ENCODE data around the gene NPIPA8.
"Not testable (repeated sequence)": the region's sequence is repeated elsewhere in the genome, so short reads cannot be mapped to it uniquely, and the experiment has no call there.

Gene NPIPA8

DNA sequence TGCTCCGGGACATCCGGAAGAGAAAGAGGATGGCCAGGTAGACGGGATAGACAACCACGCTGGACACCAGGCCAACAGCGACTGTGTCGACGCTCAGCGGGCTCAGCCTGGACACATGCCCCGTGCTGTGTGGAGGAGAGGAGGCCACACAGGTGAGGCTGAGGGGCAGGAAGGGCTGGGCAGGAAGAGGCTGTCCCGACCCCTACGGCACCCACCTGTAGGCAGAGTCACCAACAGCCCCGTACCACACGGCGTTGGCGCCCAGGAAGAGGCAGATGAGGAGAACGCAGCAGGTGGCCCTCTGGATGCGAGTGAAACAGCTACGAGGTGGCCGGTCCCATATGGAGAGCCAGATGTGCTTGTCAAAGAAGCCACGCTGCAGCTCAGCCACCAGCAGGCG, at the start of gene NPIPA8:
Gene NPIPA8 (minus strand): TSS at position 101 of the 400 bp plus-strand sequence. CDS start 4,074 bp downstream, outside the sequence.
- H3K27me3 ChIP-seq (ENCODE audit: control insufficient read depth in 2 of 2, insufficient read depth in 2 of 2, low read length in 2 of 2); H3K4me3 ChIP-seq (ENCODE audit: low read length in 2 of 2); H3K27ac ChIP-seq (ENCODE audit: low read depth in 2 of 2, low read length in 2 of 2); H3K9ac ChIP-seq (ENCODE audit: low read depth in 1 of 2, low read length in 2 of 2); H3K4me1 ChIP-seq (ENCODE audit: control insufficient read depth in 2 of 2, insufficient read depth in 2 of 2, low read length in 2 of 2); H3K9me3 ChIP-seq (ENCODE audit: control insufficient read depth in 2 of 2, low read length in 2 of 2); H3K36me3 ChIP-seq (ENCODE audit: control insufficient read depth in 2 of 2, insufficient read depth in 2 of 2, low read length in 2 of 2): not testable (repeated sequence)

DNA sequence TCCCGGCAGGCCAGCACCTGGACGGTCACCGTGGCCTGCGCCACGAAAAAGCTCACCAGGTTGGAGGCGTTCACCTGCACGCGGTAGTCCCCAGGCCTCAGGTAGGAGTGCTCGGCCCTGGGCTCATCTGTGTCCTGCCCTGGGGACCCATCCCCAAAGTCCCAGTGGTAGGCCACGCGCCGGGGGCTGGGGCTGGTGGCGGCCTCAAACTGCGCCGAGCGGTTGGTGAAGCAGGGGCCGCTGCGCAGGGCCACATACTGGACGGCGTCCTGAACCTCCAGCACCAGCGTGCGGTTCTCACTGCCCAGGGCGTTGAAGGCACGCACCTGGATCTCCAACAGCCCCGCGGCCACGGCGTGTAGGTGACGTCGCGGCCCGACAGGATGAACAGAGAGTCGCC, 48.7 kb upstream of the NPIPA8 start:
- H3K27ac ChIP-seq (ENCODE audit: low read depth in 2 of 2, low read length in 2 of 2); H3K27me3 ChIP-seq (ENCODE audit: control insufficient read depth in 2 of 2, insufficient read depth in 2 of 2, low read length in 2 of 2); H3K9ac ChIP-seq (ENCODE audit: low read depth in 1 of 2, low read length in 2 of 2); H3K4me1 ChIP-seq (ENCODE audit: control insufficient read depth in 2 of 2, insufficient read depth in 2 of 2, low read length in 2 of 2); H3K9me3 ChIP-seq (ENCODE audit: control insufficient read depth in 2 of 2, low read length in 2 of 2); H3K36me3 ChIP-seq (ENCODE audit: control insufficient read depth in 2 of 2, insufficient read depth in 2 of 2, low read length in 2 of 2); H3K4me3 ChIP-seq (ENCODE audit: low read length in 2 of 2): not testable (repeated sequence)

DNA sequence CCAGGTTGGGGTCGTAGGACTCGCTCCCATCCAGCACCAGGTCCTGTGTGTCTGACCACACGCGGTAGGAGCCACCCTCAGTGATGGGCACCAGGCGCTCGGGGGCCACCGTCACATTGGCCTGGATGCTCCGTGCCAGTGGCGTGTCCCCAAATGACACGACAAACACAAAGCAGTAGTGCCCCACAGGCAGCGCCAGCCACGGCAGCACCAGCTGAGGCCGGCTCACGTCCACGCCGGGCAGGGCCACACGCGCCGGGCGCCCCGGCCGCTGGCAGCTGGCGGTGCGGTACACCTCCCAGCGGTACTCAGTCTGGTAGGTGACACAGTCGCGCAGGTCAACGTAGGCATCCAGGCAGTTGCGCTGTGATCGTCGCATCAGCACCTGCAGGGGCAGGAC, 48.3 kb upstream of the NPIPA8 start:
- not testable (repeated sequence) for H3K27ac ChIP-seq (ENCODE audit: low read depth in 2 of 2, low read length in 2 of 2)

DNA sequence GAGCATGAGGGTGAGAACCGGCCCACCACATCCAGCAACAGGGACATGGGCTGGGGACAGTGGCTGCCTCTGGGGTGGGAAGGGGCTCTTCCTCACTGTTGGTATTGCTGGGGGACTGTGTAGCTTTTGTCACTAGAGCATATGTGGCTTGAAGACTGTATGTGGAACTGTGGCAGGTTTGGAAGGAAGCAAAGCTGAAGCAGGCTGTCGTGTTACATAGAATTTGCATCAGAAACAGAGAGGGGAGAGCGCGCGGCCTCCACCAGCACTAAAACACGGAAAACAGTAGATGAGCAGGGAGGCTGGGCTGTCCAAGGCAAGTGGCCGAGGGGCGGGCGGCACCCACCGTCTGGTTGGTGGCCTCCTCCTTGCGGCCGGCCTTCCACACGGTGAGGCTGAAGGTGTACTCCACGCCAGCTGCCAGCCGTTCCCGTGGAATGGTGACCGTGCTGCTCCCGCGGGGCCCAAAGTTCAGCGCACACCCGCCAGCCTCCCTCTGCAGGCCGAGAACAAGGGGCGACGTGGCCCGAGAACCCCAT, 47.6 kb upstream of the NPIPA8 start:
- not testable (repeated sequence) for H3K9ac ChIP-seq (ENCODE audit: low read depth in 1 of 2, low read length in 2 of 2); H3K4me3 ChIP-seq (ENCODE audit: low read length in 2 of 2); H3K27ac ChIP-seq (ENCODE audit: low read depth in 2 of 2, low read length in 2 of 2); H3K27me3 ChIP-seq (ENCODE audit: control insufficient read depth in 2 of 2, insufficient read depth in 2 of 2, low read length in 2 of 2); H3K36me3 ChIP-seq (ENCODE audit: control insufficient read depth in 2 of 2, insufficient read depth in 2 of 2, low read length in 2 of 2); H3K4me1 ChIP-seq (ENCODE audit: control insufficient read depth in 2 of 2, insufficient read depth in 2 of 2, low read length in 2 of 2); H3K9me3 ChIP-seq (ENCODE audit: control insufficient read depth in 2 of 2, low read length in 2 of 2)

More for the DNA sequence above, 48.3 kb upstream of the NPIPA8 start:
- not testable (repeated sequence) for H3K4me3 ChIP-seq (ENCODE audit: low read length in 2 of 2); H3K36me3 ChIP-seq (ENCODE audit: control insufficient read depth in 2 of 2, insufficient read depth in 2 of 2, low read length in 2 of 2); H3K4me1 ChIP-seq (ENCODE audit: control insufficient read depth in 2 of 2, insufficient read depth in 2 of 2, low read length in 2 of 2); H3K27me3 ChIP-seq (ENCODE audit: control insufficient read depth in 2 of 2, insufficient read depth in 2 of 2, low read length in 2 of 2); H3K9ac ChIP-seq (ENCODE audit: low read depth in 1 of 2, low read length in 2 of 2); H3K9me3 ChIP-seq (ENCODE audit: control insufficient read depth in 2 of 2, low read length in 2 of 2)

DNA sequence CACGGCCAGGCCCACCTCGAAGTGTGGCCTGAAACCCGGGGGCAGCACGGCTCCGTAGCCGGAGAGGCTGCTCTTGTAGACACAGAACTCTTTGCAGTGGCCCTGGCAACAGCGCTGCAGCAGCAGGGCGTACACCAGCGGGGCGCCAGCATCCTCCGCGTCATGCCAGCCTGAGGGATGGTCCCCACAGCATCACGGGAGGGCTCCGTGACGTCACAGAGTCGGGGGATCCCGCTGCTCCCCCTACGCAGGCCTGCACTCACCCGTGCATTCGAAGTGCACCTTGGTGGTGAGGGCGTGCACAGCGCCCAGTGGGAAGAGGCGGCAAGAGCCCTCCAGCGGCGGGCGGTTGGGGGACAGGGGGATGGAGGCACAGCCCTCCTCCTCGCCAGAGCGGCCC, 46.2 kb upstream of the NPIPA8 start:
- H3K27me3 ChIP-seq (ENCODE audit: control insufficient read depth in 2 of 2, insufficient read depth in 2 of 2, low read length in 2 of 2); H3K4me1 ChIP-seq (ENCODE audit: control insufficient read depth in 2 of 2, insufficient read depth in 2 of 2, low read length in 2 of 2); H3K27ac ChIP-seq (ENCODE audit: low read depth in 2 of 2, low read length in 2 of 2); H3K9me3 ChIP-seq (ENCODE audit: control insufficient read depth in 2 of 2, low read length in 2 of 2); H3K4me3 ChIP-seq (ENCODE audit: low read length in 2 of 2); H3K9ac ChIP-seq (ENCODE audit: low read depth in 1 of 2, low read length in 2 of 2); H3K36me3 ChIP-seq (ENCODE audit: control insufficient read depth in 2 of 2, insufficient read depth in 2 of 2, low read length in 2 of 2): not testable (repeated sequence)

DNA sequence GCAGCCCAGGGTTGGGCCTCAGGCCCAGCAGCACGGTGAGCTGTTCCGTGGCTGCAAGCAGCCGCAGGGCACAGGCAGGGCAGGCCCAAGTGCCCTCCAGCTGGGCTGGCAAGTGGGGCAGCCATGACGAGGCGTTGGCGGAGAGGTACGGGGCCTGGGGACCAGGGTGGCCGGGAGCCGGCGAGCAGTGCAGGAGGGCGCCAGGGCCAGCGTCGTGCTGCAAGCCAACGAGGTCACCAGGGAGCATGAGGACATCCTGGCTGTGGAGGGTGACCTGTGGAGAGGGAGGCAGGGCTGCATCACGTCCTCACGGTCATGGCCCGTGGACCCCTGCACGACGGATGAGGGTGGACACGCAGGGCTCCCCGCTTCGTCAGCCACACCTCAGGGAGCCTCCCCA, 11.2 kb upstream of the NPIPA8 start:
- not testable (repeated sequence) for H3K4me3 ChIP-seq (ENCODE audit: low read length in 2 of 2); H3K9ac ChIP-seq (ENCODE audit: low read depth in 1 of 2, low read length in 2 of 2); H3K27ac ChIP-seq (ENCODE audit: low read depth in 2 of 2, low read length in 2 of 2); H3K9me3 ChIP-seq (ENCODE audit: control insufficient read depth in 2 of 2, low read length in 2 of 2); H3K4me1 ChIP-seq (ENCODE audit: control insufficient read depth in 2 of 2, insufficient read depth in 2 of 2, low read length in 2 of 2); H3K27me3 ChIP-seq (ENCODE audit: control insufficient read depth in 2 of 2, insufficient read depth in 2 of 2, low read length in 2 of 2); H3K36me3 ChIP-seq (ENCODE audit: control insufficient read depth in 2 of 2, insufficient read depth in 2 of 2, low read length in 2 of 2)

DNA sequence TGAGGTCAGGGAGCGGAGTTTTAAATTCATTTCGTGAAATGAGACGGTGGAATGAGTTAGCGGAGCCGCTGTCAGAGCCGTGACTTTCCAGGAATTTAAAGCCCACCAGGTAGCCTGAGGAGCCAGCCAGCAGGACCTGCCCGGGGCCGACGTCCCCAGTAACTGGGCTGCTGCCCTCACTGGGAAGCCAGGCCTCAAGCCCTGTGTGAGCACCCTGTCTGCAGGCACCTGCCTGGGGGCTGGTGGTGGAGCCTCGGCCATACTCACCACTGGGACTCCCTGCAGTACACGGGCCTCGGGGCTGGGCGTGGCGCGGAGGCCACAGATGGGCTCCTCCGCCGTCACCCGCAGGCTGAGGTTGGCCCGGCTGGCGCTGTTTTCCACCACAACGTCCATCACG, 10.5 kb upstream of the NPIPA8 start:
- not testable (repeated sequence) for H3K4me1 ChIP-seq (ENCODE audit: control insufficient read depth in 2 of 2, insufficient read depth in 2 of 2, low read length in 2 of 2); H3K36me3 ChIP-seq (ENCODE audit: control insufficient read depth in 2 of 2, insufficient read depth in 2 of 2, low read length in 2 of 2); H3K4me3 ChIP-seq (ENCODE audit: low read length in 2 of 2); H3K9ac ChIP-seq (ENCODE audit: low read depth in 1 of 2, low read length in 2 of 2); H3K27me3 ChIP-seq (ENCODE audit: control insufficient read depth in 2 of 2, insufficient read depth in 2 of 2, low read length in 2 of 2); H3K27ac ChIP-seq (ENCODE audit: low read depth in 2 of 2, low read length in 2 of 2); H3K9me3 ChIP-seq (ENCODE audit: control insufficient read depth in 2 of 2, low read length in 2 of 2)

DNA sequence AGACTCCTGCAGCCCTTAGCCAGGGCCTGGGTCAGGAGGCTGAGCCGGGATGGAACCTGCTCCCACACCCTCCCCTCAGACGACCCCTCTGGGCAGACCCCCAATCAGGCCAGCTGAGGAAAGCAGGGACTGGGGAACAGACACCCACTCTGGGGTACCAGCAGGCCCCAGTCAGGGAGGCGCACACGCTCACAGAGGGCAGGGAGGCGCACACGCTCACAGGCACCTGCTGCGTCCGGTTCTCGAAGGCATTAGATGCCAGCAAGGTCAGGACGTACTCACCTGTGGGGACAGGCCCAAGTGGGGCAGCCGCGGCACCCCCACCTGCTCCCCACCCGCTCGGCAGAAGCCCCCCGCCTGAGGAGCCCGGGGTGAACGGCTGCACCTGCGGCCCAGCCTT, 8.1 kb upstream of the NPIPA8 start:
- H3K4me3 ChIP-seq (ENCODE audit: low read length in 2 of 2): not testable (repeated sequence)

DNA sequence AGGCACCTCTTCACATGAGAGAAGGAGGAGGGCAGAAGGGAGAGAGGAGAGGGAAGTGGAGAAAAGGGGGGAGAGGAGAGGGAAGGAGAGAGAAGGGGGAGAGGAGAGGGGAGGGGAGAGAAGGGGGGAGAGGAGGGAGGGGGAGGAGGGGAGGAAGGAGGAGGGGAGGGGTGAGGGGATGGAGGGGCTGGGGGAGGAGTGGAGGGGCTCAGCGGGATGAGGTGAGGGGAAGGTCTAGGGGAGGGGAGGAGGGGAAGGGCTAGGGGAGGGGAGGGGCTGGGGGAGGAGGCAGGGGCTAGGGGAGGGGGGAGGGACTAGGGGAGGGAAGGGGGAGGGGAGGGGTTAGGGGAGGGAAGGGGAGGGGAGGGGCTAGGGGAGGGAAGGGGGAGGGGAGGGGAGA, 5.5 kb upstream of the NPIPA8 start:
- not testable (repeated sequence) for H3K4me1 ChIP-seq (ENCODE audit: control insufficient read depth in 2 of 2, insufficient read depth in 2 of 2, low read length in 2 of 2); H3K36me3 ChIP-seq (ENCODE audit: control insufficient read depth in 2 of 2, insufficient read depth in 2 of 2, low read length in 2 of 2); H3K4me3 ChIP-seq (ENCODE audit: low read length in 2 of 2); H3K9ac ChIP-seq (ENCODE audit: low read depth in 1 of 2, low read length in 2 of 2); H3K27me3 ChIP-seq (ENCODE audit: control insufficient read depth in 2 of 2, insufficient read depth in 2 of 2, low read length in 2 of 2); H3K27ac ChIP-seq (ENCODE audit: low read depth in 2 of 2, low read length in 2 of 2); H3K9me3 ChIP-seq (ENCODE audit: control insufficient read depth in 2 of 2, low read length in 2 of 2)

More for the DNA sequence above, 8.1 kb upstream of the NPIPA8 start:
- not testable (repeated sequence) for H3K9me3 ChIP-seq (ENCODE audit: control insufficient read depth in 2 of 2, low read length in 2 of 2); H3K27ac ChIP-seq (ENCODE audit: low read depth in 2 of 2, low read length in 2 of 2); H3K9ac ChIP-seq (ENCODE audit: low read depth in 1 of 2, low read length in 2 of 2); H3K4me1 ChIP-seq (ENCODE audit: control insufficient read depth in 2 of 2, insufficient read depth in 2 of 2, low read length in 2 of 2); H3K27me3 ChIP-seq (ENCODE audit: control insufficient read depth in 2 of 2, insufficient read depth in 2 of 2, low read length in 2 of 2); H3K36me3 ChIP-seq (ENCODE audit: control insufficient read depth in 2 of 2, insufficient read depth in 2 of 2, low read length in 2 of 2)

DNA sequence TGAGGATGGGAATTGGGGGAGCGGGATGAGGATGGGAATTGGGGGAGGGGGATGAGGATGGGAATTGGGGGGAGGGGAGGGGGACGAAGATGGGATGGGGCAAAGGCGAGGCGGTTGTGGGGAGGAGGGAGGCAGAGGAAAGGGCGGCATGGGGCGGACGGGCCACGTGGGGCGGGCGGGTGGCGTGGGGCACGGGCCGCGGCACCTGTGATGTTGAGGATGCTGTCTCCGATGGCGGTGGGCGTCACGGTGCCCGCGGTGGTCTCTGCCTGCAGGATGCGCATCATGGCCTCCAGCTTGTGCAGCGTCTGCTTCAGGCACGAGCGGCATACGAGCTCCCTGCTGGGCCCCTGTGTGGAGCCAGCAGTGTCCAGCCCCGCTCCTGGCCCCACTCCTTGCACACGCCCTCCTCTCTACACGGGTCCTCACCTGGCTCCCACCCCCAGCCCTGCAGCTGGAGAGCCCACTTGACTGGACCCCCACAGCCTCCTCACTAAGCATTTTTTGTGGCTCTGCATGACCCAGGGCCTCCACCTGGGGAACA, 5.0 kb upstream of the NPIPA8 start:
- not testable (repeated sequence) for H3K27me3 ChIP-seq (ENCODE audit: control insufficient read depth in 2 of 2, insufficient read depth in 2 of 2, low read length in 2 of 2); H3K9me3 ChIP-seq (ENCODE audit: control insufficient read depth in 2 of 2, low read length in 2 of 2); H3K4me3 ChIP-seq (ENCODE audit: low read length in 2 of 2); H3K27ac ChIP-seq (ENCODE audit: low read depth in 2 of 2, low read length in 2 of 2); H3K9ac ChIP-seq (ENCODE audit: low read depth in 1 of 2, low read length in 2 of 2); H3K36me3 ChIP-seq (ENCODE audit: control insufficient read depth in 2 of 2, insufficient read depth in 2 of 2, low read length in 2 of 2); H3K4me1 ChIP-seq (ENCODE audit: control insufficient read depth in 2 of 2, insufficient read depth in 2 of 2, low read length in 2 of 2)

DNA sequence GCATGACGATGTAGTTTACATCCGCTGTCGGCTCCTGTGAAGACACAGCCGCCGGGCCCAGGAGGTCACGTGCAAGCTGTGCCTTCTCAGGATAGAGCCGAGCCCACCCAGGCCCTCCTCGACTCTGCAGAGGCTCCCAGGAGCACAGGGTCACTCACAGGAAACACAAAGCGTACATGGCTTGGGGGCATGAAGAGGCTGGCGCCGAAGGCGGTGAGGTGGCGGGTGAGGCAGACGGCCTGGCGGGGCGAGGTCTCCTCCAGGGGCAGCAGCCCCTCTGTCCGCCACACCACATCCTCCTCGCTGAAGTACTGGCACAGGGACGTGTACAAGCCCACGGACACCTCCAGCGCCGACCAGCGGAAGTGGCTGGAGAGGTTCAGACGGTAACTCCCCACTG, 2.7 kb upstream of the NPIPA8 start:
- H3K27ac ChIP-seq (ENCODE audit: low read depth in 2 of 2, low read length in 2 of 2); H3K9ac ChIP-seq (ENCODE audit: low read depth in 1 of 2, low read length in 2 of 2); H3K36me3 ChIP-seq (ENCODE audit: control insufficient read depth in 2 of 2, insufficient read depth in 2 of 2, low read length in 2 of 2); H3K4me3 ChIP-seq (ENCODE audit: low read length in 2 of 2); H3K4me1 ChIP-seq (ENCODE audit: control insufficient read depth in 2 of 2, insufficient read depth in 2 of 2, low read length in 2 of 2); H3K27me3 ChIP-seq (ENCODE audit: control insufficient read depth in 2 of 2, insufficient read depth in 2 of 2, low read length in 2 of 2); H3K9me3 ChIP-seq (ENCODE audit: control insufficient read depth in 2 of 2, low read length in 2 of 2): not testable (repeated sequence)

Measured in mucosa of rectum (tissue), 2 donors.